ELR (cell line): ENCODE results near the gene FSTL5.
"Not testable (repeated sequence)": the region's sequence is repeated elsewhere in the genome, so short reads cannot be mapped to it uniquely, and the experiment has no call there.

ENCODE experiments used
- DNase-seq: peaks from one replicate; pipeline ENCODE4 v3.0.0-alpha.2; 2015; ENCODE audit warnings: low read depth

The FSTL5 gene

DNA sequence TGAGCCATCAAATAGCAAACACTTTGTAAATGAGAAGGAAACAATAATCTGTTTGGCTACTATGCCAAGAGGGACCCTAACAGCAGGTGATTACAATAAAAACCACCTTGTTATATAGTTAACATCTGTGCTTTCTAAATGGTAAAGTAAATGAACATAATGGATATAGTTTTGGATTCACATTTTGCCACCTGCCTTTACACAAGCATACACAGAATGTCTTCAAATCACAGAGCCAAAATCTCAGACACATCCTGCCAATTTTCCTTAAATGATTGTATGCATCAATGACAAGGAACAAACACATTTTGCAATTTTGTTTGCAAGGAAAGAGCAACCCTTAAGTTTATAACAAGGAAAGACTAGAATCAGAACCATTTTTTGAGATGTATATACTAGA lies 334.2 kb downstream of the FSTL5 start:
- DNase-seq = no peak

DNA sequence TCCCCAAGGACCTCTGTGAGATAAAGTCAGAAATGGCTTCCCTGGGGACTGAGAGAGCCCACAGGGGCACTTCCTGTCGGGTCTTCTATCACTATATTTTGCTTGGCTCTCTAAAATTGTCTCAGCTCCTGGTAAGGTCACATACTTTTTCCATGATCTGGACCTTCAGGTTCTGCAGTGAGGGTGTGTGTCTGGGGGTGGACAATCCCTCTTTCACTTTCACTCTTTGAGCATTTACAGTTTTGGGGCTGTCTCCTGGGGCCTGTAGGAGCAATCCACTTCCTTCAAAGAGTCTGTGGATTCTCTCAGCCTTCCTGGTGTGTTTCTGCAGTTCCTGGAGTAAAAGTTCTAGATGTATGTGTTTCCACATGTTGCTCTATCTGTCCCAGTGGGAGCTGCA lies 335.7 kb downstream of the FSTL5 start:
- peak; percentile 9 for DNase-seq

- DNase-seq = no peak
Measured at GRCh38 chr4:161827013-161827412, 336.8 kb downstream of the FSTL5 start.

GRCh38 chr4:161823450-161823849 lies 340.4 kb downstream of the FSTL5 start:
- DNase-seq = no peak

DNA sequence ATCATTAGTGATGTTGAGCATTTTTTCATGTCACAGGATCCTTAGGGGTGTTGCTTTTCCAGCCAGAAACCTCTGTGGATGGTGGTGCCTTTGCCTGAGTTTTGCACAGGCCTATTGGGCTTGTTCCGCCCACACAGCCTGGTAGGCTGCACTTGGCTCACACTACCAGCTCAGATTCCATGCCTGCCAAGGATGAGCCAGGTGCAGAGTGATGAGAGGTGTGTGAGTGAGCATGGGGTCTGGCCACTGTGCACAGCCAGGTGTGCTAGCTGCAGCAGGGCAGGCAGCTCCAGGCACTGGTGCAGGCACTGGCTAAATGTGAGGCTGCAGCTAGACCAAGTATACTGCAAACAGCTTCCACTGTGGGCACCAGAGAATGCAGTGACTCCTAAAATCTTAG lies 341.6 kb downstream of the FSTL5 start:
- DNase-seq = no peak

DNA sequence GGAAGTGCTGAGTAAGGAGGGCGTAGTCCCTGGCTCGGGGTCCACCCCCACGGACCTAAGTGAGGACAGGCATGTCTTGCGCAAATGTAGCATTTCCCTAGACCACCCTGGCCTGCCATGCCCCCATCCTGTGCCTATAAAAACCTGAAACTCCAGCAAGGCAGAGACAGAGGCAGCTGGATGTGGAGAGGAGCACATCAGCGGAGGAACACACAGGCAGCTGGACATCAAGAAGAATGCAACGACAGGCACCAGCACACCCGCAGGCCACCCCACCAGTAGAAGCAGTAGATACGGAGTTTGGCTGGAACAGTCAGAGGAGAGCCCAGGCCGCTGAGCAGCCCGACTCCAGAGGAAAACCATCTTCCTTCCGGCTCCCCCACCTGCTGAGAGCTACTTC lies 345.9 kb downstream of the FSTL5 start:
- DNase-seq = no peak

DNA sequence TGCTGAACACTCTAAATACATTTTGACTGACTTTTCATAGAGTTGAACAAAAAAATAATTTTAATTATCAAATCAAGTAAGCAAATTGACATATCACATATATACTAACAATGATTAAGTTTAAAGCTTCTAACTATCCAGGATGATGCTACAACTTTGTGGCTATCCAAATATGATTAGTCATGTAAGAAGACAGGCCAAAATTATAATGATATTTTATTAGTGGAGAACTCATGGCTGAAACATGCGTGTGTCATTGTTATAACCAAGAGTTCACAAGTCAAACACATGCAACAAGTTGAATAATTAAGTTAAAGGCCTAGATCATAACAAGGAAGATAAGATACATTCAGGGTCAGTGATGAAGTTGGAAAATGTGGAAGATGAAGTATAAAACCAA lies 346.8 kb downstream of the FSTL5 start:
- DNase-seq = peak; percentile 12

DNA sequence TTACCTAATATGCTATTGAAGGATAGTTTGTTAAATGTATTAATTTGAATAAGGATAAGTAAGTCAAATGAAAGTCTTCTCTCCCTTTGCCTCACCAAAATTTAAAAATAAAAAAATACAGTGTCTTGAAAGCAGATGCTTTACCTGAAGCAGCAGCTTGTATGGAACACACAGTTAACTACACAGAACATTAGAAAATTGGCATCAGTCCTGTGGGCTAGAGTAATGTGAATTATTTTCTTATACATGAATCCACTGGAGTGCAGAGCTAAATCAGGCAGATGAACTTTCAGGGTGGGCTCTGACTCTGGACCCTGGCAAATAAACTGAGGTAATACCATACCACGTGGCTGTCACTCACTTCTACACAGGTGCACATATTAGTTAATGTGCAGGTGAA lies 348.0 kb downstream of the FSTL5 start:
- no peak for DNase-seq

- DNase-seq = no peak
Measured at GRCh38 chr4:161813889-161814288, 349.9 kb downstream of the FSTL5 start.

GRCh38 chr4:161813389-161813788 lies 350.4 kb downstream of the FSTL5 start:
- DNase-seq = no peak

DNA sequence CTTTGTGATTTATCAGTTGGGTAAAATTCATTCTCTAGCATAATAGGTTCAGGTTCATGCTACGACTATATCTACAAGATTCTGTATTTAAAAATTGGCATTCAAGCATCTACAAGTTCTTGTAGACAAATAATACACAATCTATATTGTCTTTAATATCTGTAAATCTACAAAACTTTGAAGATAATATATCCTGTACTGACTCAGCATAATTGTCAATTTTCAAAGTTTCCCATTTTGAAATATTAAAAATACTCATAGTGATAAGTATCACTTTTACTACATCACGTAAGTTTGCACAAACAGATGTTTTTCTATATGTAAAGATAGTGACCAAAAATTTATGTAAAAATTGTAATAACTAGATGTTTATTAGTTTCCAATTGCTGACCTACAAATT lies 360.6 kb downstream of the FSTL5 start:
- no peak for DNase-seq

DNA sequence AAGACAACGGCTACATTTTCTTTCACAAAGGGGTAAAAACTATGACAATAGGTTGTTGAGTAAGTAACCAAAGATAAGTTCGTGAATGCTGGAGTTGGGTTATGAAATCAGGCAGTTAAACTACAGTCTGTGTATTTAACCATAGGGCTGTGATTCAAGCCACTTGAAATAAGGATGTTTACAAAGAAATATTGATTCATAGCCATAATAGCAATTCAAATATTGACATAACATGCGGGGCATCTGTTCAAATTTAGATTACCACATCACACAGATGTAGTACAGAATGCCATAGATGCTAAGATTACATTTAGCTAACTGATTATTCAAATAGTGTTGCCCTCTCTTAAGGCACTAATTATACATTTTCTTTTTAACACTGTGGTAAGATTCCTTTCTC lies 364.1 kb downstream of the FSTL5 start:
- DNase-seq = peak; percentile 22

- DNase-seq = no peak
Measured at GRCh38 chr4:161792991-161793390, 370.8 kb downstream of the FSTL5 start.

DNA sequence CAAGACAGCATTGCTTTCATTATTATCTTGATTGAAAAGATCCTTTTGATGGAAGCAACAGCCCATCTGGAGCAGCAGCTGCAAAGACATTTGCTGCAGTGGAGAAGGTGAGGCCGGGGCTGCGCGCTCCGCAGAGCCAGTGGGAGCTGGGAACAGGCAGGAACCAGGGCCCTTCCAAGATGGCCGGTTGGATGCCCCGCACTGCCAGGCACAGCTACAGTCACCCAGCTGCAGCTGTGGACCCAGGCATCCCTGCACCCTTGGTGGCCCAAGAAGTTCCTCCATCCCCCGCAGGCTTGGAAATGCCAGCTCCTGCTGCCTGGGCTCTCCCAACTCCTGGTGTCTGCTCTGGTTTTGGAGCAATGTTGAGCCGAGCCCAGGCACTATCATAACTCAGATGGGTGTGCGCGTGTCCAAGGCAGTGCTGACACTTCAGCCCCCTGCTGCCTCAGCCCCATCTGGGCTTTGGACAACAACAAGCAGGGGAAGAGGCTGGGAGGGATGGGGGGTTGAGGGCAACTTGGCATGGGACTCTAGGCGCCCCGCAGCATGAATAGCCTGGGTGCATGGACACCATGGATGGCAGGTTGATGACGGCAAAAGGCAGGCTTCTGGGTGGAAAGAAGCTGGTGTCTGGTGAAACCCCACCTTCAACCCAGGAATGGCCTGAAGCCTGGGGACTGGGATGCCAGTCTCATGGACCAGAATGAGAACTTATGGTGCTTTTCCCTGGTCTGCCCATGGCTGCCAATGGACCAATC lies 371.8 kb downstream of the FSTL5 start:
- no peak for DNase-seq

DNA sequence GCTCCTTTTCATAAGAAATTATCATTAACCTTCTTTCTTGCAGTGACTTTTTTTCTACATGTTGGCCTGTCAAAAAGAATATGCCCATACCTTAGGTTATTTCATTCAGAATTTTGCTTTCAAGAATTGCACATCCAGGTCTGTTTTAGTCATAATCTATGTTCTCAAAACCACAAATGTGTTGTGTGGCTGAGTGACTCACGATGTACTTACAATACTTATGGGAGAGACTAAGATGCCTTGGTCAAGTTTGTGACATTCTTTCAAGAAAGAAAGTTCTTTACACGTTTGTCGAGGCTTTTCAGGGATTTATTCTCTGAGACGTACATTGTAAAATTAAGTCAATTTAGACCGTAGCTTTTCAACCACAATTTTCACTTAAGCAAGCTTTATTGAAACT lies 396.7 kb downstream of the FSTL5 start:
- DNase-seq = peak; percentile 83

DNA sequence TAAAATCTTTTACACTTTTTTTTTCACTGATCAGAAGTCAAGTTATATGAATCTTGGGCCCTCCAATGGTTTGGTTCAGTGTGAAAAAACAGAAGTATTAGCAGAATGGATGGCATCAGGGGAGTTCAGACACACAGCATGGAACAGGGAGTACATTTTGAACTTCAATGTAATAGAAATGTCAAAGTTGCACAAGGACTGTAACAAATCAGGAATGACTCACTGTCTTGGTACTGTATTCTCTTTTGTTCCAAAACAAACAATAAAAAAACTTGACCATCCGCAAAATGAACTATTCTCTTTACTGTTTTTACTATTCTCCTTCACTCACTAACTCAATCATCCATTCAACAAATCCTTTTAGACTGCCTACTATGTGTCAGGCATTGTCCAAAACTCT lies 401.0 kb downstream of the FSTL5 start:
- DNase-seq = peak; percentile 50

GRCh38 chr4:161760008-161760407 lies 403.8 kb downstream of the FSTL5 start:
- DNase-seq = no peak

DNA sequence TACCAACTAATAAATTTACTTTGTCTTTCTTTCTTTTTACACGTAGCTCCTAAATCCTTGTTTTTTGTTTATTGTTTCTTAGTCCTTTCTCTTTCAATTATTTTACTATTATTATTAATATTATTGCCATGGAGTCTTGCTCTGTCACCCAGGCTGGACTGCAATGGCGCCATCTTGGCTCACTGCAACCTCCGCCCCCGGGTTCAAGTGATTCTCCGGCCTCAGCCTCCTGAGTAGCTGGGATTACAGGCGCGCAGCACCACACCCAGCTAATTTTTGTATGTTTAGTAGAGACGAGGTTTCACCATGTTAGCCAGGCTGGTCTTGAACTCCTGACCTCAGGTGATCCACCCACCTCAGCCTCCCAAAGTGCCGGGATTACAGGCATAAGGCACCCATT lies 405.4 kb downstream of the FSTL5 start:
- DNase-seq = not testable (repeated sequence)

- DNase-seq = no peak
Measured at GRCh38 chr4:161728929-161729328, 434.9 kb downstream of the FSTL5 start.

DNA sequence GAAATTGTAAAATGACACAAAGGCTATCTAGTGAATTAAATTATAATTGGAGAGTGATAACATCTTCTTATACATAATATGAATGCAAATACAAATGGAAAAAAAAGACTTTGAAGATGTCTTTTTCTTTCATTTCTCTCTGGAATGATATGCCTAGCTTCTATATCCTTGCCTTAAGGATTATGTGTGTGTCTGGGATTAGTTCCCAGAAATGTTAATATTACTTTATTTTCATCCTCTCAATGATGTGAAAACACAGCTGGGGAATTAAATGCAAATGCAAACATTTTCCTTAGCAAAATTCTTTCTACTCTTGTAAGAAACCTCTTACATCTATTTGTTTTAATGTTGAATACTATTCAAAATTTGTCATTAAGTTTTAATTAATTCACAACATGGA lies 441.9 kb downstream of the FSTL5 start:
- no peak for DNase-seq

DNA sequence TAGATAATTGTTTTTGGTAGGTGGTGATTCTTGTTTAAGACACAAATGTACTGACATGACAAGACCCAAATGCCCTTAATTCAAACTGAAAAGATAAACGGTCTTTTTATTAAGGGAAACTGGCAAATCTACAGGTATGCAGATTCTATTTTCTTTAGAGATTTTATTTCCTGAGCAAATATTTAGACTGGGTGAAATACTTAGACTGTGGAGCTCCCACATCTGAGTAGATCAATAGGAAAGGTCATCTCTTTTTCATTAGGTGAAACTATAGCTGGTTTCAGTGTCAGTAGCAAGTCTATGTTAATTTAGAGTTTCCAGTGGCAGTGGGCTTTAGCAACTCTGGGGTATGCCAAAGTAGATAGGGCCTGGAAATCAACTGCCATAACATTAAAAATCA lies 446.7 kb downstream of the FSTL5 start:
- DNase-seq = no peak

GRCh38 chr4:161714931-161715330 lies 448.9 kb downstream of the FSTL5 start:
- DNase-seq = no peak

DNA sequence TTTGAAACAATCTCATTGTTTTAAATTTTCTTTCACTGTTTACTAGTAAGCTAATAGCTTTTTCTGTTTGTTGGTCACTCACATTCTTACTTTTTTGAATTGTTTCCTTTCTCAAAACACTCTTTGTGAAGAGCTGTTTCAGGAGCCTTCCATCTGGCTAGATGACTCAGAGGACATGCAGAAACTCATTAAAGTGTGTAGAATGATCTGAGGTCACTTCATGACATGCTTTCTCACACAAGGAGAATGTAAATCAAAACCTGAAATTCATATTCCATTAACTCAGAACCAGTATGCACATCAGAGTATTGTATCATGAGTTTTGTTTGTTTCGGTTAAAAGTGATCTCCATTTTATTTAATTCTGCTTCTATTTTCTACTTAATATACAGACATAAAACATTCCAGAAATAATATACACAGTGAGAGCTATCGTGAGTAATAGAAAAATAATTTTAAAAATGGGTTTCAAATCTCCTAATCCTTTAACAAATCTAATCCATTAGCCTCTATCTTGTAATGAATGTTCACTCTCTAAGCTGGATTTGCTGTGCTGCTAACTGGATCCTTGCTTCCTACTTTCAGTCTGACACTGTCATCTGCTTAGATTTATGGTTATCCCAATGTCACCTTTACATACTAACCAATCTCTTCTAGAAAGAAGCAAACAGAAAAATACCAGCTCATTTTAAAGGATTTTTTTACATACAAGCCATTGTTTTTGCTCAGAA lies 449.6 kb downstream of the FSTL5 start:
- peak; percentile 87 for DNase-seq

GRCh38 chr4:161704653-161705052 lies 459.1 kb downstream of the FSTL5 start:
- no peak for DNase-seq
